Activated T-cell treated with anti-CD3 and anti-CD28 coated beads, Interleukin-2, amount 50 U/mL, for 4 hours (primary cell): ENCODE results near the gene PRMT1. TPM values are rescaled to one million over a fixed set of nuclear protein-coding genes. Genes with fewer than 3 reads are reported as not detected.

Experiments
- total RNA-seq, 3 donors: library from RNA; stranded (reverse); gene quantifications; one replicate each; pipeline ENCODE4 v1.2.1, GENCODE V29; 2021

The PRMT1 gene
- total RNA-seq, 3 donors from 2014 or later: 692 to 815 (median 725) TPM

Other genes with a start within 250 kb of the PRMT1 start
- under 1 TPM in 2 of 3 donors, not detected in 1; 0.08 to 0.13 TPM for gene SLC17A7, start 235.7 kb upstream of the PRMT1 start, total RNA-seq
- 100 to 1,000 TPM in 2 of 3 donors, 10 to 100 TPM in 1; 95.0 to 105 (median 105) TPM for gene PIH1D1, start 225.5 kb upstream of the PRMT1 start, total RNA-seq
- gene ALDH16A1, start 224.0 kb upstream of the PRMT1 start, total RNA-seq: 10 to 100 TPM; 35.4 to 42.9 (median 35.8) TPM
- gene FLT3LG, start 203.1 kb upstream of the PRMT1 start, total RNA-seq: 10 to 100 TPM; 52.3 to 64.8 (median 56.9) TPM
- 1,000 to 10,000 TPM; 4,599 to 4,940 (median 4,852) TPM for gene RPL13A, start 189.7 kb upstream of the PRMT1 start, total RNA-seq
- 1,000 to 10,000 TPM; 2,890 to 3,149 (median 2,904) TPM for gene RPS11, start 180.8 kb upstream of the PRMT1 start, total RNA-seq
- gene FCGRT, start 164.6 kb upstream of the PRMT1 start, total RNA-seq: 1 to 10 TPM; 5.8 to 9.5 (median 8.9) TPM
- 1 to 10 TPM; 2.4 to 4.0 (median 3.5) TPM for gene RCN3, start 149.3 kb upstream of the PRMT1 start, total RNA-seq
- 10 to 100 TPM; 86.0 to 89.6 (median 87.0) TPM for gene NOSIP, start 96.7 kb upstream of the PRMT1 start, total RNA-seq
- 1 to 10 TPM; 1.0 to 1.4 (median 1.3) TPM for gene PRRG2, start 96.0 kb upstream of the PRMT1 start, total RNA-seq
- 10 to 100 TPM; 28.0 to 33.1 (median 28.7) TPM for gene PRR12, start 86.1 kb upstream of the PRMT1 start, total RNA-seq
- gene RRAS, start 37.1 kb upstream of the PRMT1 start, total RNA-seq: 1 to 10 TPM; 2.3 to 3.8 (median 3.5) TPM
- 10 to 100 TPM; 81.7 to 82.9 (median 82.5) TPM for gene SCAF1, start 35.1 kb upstream of the PRMT1 start, total RNA-seq
- 100 to 1,000 TPM; 140 to 160 (median 148) TPM for gene IRF3, start 11.4 kb upstream of the PRMT1 start, total RNA-seq
- 10 to 100 TPM; 64.6 to 71.2 (median 71.1) TPM for gene BCL2L12, start 11.3 kb upstream of the PRMT1 start, total RNA-seq
- gene ADM5, start 12.3 kb downstream of the PRMT1 start, total RNA-seq: 10 to 100 TPM; 16.3 to 20.8 (median 17.2) TPM
- 1 to 10 TPM in 1 of 3 donors, under 1 TPM in 2; 0.60 to 1.2 (median 0.95) TPM for gene CPT1C, start 13.8 kb downstream of the PRMT1 start, total RNA-seq
- gene TSKS, start 86.0 kb downstream of the PRMT1 start, total RNA-seq: 1 to 10 TPM in 1 of 3 donors, under 1 TPM in 1, not detected in 1; 0.40 to 1.2 TPM
- gene AP2A1, start 89.7 kb downstream of the PRMT1 start, total RNA-seq: 10 to 100 TPM; 63.6 to 73.6 (median 71.5) TPM
- 10 to 100 TPM; 15.6 to 19.9 (median 18.5) TPM for gene FUZ, start 136.0 kb downstream of the PRMT1 start, total RNA-seq
- 10 to 100 TPM; 44.1 to 51.0 (median 47.2) TPM for gene MED25, start 141.0 kb downstream of the PRMT1 start, total RNA-seq
- 10 to 100 TPM; 77.8 to 86.3 (median 83.7) TPM for gene PTOV1, start 173.9 kb downstream of the PRMT1 start, total RNA-seq
- gene PNKP, start 190.3 kb downstream of the PRMT1 start, total RNA-seq: 100 to 1,000 TPM; 110 to 120 (median 110) TPM
- 10 to 100 TPM; 25.3 to 31.6 (median 28.0) TPM for gene AKT1S1, start 200.1 kb downstream of the PRMT1 start, total RNA-seq
- gene TBC1D17, start 200.4 kb downstream of the PRMT1 start, total RNA-seq: 10 to 100 TPM; 29.1 to 30.5 (median 29.3) TPM
- 10 to 100 TPM; 24.7 to 52.7 (median 36.4) TPM for gene IL4I1, start 219.6 kb downstream of the PRMT1 start, total RNA-seq